ENCODE data around the gene PREP. TPM values are rescaled to one million over a fixed set of nuclear protein-coding genes. Genes with fewer than 3 reads are reported as not detected.
"Not testable (repeated sequence)": the region's sequence is repeated elsewhere in the genome, so short reads cannot be mapped to it uniquely, and the experiment has no call there.

Gene PREP
- total RNA-seq, 2 donors from 2014 or later: 48.1 to 61.0 TPM

DNA sequence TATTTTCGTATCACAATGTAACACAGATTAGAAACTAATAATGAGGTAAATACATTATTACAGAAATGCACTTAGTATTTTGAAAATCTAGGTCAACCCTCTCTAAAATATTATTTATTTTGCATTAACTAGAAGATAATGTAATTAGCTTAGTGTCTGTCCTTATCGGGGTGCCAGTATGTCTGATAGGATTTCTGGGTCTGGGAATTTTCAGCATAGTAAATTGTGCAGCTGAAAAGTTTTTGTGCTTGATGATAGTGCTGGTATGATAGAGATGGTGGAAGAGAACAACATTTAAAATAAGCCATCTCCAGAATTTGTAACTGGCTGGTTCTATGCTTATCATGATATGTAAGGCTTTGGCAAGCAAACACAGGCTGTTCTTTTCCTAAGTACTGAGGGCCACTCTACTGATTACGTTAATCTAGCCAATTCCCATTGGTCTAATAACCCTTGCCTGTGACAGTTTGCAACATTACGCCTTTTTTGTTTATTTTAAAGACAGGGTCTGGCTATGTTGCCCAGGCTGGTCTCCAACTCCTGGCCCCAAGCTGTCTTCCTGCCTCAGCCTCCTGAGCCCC lies 50.8 kb downstream of the PREP start:
- H3K36me3 Mint-ChIP-seq: peaks cover 34% of the 10 kb centered on the region
- H3K27ac Mint-ChIP-seq: no peak overlapping the region
- H3K9me3 Mint-ChIP-seq: no peaks in the 10 kb centered on the region

DNA sequence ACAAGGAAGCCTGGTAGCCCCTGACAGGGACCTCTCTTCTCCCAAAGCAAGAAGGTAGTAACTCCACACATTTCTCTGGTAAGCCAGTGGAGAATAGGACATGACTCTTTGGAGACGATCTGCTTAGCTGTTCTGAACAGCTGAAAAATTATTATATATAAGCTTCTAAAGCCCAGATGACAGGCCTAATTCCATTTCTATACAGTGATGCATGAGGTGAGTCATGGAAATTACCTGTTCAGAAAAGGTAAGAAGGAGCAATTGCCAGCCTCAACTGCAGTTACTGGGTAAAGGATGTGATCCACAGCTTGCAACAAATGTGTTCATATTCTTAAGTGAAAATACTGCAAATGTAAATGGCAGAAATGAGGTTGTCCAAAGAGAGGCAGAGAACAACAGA lies 54.0 kb downstream of the PREP start:
- Mint-ChIP-seq H3K4me1 (ENCODE audit: low read depth in 2 of 2) (peaks cover 0 to 5% of the 10 kb centered on the region in 2 donors), H3K27me3 (no peaks in the 10 kb centered on the region), H3K9me3 (no peaks in the 10 kb centered on the region), H3K27ac (no peak overlapping the region), H3K36me3 (peaks cover 22% of the 10 kb centered on the region), H3K4me3 (no peak overlapping the region)
- DNase-seq (ENCODE audit: low spot score) (no peak), ATAC-seq (no peak)

More for the DNA sequence above, 50.8 kb downstream of the PREP start:
- no peak overlapping the region for H3K4me3 Mint-ChIP-seq
- no peak for DNase-seq (ENCODE audit: low spot score)
- ATAC-seq: no peak
- H3K27me3 Mint-ChIP-seq: no peaks in the 10 kb centered on the region
- no peaks in the 10 kb centered on the region for H3K4me1 Mint-ChIP-seq (ENCODE audit: low read depth in 2 of 2)

DNA sequence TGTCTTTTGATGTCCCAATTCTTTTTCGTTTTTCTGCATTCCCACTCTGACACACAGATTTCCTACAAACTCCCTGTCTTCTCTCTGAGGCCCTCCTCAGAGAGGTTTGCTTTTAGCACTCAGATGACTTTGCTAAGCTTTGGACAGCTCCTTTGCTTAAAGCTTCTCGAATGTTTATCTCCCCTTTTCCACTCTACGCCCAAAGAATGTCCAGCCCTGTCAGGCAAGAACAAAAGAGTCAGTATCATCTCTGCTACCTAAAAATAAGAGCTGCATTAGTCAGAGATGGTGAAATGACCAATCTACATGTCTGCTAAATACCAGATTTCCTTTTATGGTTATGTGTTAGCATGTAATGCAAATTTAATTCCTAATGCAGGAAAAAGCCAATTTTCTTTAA lies 56.8 kb downstream of the PREP start:
- Mint-ChIP-seq H3K27me3 (no peaks in the 10 kb centered on the region), H3K4me3 (no peak overlapping the region), H3K9me3 (no peaks in the 10 kb centered on the region), H3K36me3 (peaks cover 32% of the 10 kb centered on the region), H3K4me1 (ENCODE audit: low read depth in 2 of 2) (peaks cover 4 to 16% of the 10 kb centered on the region in 2 donors), H3K27ac (no peak overlapping the region)
- ATAC-seq (no peak), DNase-seq (ENCODE audit: low spot score) (no peak)

DNA sequence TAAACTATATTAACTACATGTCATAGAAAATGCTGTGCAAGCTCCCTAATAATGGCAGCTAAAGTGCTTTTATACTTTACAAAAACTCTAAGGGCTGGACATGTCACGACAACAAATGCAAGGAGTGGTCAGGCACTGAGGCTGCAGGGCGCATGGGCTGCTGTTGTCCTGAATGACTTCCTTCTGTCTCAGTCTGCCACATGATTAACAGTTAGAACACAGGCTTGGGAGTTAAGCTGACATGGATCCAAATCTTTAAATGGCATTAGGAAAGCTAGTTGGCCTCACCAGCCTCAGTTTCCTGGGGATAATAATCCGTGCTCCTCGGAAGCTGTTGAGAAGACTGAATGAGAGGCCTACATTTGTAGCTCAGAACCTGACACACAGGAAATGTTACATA lies 57.4 kb downstream of the PREP start:
- no peak overlapping the region for H3K27ac Mint-ChIP-seq

DNA sequence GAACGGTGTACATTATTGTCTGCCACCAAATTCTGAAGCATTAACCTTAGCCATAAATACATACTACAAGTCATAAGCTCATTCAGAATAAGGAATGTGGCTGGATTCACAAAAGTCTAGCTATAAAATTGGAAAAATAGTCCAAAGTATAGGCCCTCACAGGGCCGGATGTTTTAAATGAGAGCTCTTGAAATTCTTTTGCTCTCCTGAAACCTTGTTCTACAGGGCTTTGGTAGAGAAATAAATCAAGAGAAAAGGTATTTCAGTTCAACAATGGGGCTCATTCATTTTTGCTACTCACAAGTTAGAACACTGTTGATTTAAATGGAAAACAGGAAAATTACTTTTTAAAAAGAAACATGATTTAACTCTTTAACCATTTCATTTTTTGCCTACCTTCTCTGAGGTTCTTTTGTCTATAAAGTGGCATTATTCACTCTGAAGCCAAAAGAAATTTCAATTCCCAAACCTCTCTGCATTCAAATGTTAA lies 58.0 kb downstream of the PREP start:
- H3K27me3 Mint-ChIP-seq: no peaks in the 10 kb centered on the region
- no peak overlapping the region for H3K4me3 Mint-ChIP-seq
- H3K27ac Mint-ChIP-seq: no peak overlapping the region
- no peaks in the 10 kb centered on the region for H3K9me3 Mint-ChIP-seq
- H3K4me1 Mint-ChIP-seq (ENCODE audit: low read depth in 2 of 2): peaks cover 10 to 25% of the 10 kb centered on the region in 2 donors
- DNase-seq (ENCODE audit: low spot score): no peak
- peaks cover 32% of the 10 kb centered on the region for H3K36me3 Mint-ChIP-seq
- no peak for ATAC-seq

More for the DNA sequence above, 57.4 kb downstream of the PREP start:
- no peak for DNase-seq (ENCODE audit: low spot score)
- Mint-ChIP-seq H3K9me3 (no peaks in the 10 kb centered on the region), H3K36me3 (peaks cover 32% of the 10 kb centered on the region), H3K27me3 (no peaks in the 10 kb centered on the region), H3K4me3 (no peak overlapping the region), H3K4me1 (ENCODE audit: low read depth in 2 of 2) (peaks cover 7 to 22% of the 10 kb centered on the region in 2 donors)
- no peak for ATAC-seq

DNA sequence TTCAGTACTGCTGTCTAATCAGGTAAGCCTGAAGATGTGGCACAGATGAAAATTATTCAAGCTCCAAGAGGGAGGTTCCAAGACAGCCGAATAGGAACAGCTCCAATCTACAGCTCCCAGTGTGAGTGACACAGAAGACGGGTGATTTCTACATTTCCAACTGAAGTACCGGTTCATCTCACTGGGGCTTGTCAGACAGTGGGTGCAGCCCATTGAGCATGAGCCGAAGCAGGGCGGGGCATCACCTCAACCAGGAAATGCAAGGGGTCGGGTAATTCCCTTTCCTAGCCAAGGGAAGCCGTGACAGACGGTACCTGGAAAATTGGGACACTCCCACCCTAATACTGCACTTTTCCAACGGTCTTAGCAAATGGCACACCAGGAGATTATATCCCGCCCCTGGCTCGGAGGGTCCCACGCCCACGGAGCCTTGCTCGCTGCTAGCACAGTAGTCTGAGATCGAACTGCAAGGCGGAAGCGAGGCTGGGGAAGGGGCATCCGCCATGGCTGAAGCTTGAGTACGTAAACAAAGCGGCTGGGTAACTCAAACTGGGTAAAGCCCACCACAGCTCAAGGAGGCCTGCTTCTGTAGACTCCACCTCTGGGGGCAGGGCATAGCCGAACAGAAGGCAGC lies 64.4 kb downstream of the PREP start:
- H3K9me3 Mint-ChIP-seq; DNase-seq (ENCODE audit: low spot score); H3K4me3 Mint-ChIP-seq; ATAC-seq; H3K27me3 Mint-ChIP-seq; H3K27ac Mint-ChIP-seq: not testable (repeated sequence)
- Mint-ChIP-seq H3K4me1 (ENCODE audit: low read depth in 2 of 2) (peaks cover 24 to 25% of the 10 kb centered on the region in 2 donors), H3K36me3 (peaks cover 24% of the 10 kb centered on the region)

DNA sequence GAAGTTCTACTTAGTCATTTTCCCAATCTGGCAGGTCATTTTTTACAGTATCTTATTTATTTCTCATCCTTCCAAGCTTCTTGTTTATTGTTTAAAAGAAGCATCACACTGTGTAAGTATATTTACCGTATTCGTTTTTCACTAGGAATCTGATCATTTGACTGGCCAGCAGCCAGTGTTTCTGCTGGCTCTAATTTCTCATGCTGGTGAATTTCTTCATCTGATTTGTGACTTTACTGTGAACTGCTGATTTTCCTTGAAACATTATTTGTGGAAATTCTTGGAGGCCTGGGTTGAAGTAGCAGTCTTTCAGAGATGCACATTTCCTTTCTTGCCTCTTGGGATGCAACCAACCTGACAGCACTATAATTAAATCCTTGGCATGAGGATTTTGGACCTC lies 65.9 kb downstream of the PREP start:
- DNase-seq (ENCODE audit: low spot score) (no peak), ATAC-seq (no peak)
- H3K9me3 Mint-ChIP-seq: no peaks in the 10 kb centered on the region
- no peak overlapping the region for H3K27ac Mint-ChIP-seq
- no peak overlapping the region for H3K4me3 Mint-ChIP-seq
- H3K36me3 Mint-ChIP-seq: peaks cover 14% of the 10 kb centered on the region
- H3K4me1 Mint-ChIP-seq (ENCODE audit: low read depth in 2 of 2): peaks cover 20 to 25% of the 10 kb centered on the region in 2 donors
- no peaks in the 10 kb centered on the region for H3K27me3 Mint-ChIP-seq

DNA sequence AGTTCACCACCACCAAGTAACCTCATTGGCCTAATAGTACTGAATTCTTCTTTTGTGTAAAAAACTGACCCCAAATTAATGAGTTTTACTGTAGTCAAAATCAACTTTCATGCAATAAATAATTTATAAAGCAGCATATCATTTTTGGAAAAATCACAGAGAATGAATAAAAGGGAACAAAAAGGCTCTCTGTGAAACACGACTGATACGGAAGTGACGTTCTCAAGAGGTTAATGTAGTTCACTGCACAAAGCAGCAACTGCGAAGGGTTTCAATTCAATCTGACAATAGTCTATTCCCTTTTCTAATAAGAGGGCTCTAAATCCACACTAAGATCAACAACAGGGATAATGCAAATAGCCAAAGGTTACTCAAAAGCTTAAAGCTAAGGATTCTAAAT lies 70.3 kb downstream of the PREP start:
- DNase-seq (ENCODE audit: low spot score): no peak
- Mint-ChIP-seq H3K4me1 (ENCODE audit: low read depth in 2 of 2) (peaks cover 11 to 16% of the 10 kb centered on the region in 2 donors), H3K36me3 (peaks cover 27% of the 10 kb centered on the region), H3K27me3 (no peaks in the 10 kb centered on the region), H3K4me3 (no peak overlapping the region), H3K9me3 (no peaks in the 10 kb centered on the region), H3K27ac (no peak overlapping the region)
- ATAC-seq: no peak

DNA sequence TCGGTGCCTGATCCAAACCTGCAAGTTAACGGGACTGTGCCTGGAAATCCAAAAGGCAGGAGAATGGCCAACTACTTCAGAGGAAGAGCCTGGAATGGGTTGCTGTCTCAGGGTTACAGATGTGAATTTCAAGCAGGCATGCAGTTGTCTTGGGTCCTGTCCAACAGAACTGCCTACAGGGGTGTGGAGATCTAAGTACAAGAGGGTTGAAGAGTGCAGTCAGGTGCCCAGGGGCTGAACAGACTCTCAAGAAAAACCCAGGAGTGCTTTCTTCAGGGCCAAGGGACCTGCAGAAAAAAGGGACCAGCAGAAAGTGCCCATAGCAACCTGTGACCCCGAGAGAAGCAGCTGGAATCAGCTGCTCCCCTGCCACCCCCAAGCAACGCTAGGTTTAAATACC lies 71.0 kb downstream of the PREP start:
- Mint-ChIP-seq H3K4me3 (no peak overlapping the region), H3K36me3 (peaks cover 27% of the 10 kb centered on the region), H3K27ac (no peak overlapping the region), H3K9me3 (no peaks in the 10 kb centered on the region), H3K4me1 (ENCODE audit: low read depth in 2 of 2) (peaks cover 11 to 18% of the 10 kb centered on the region in 2 donors), H3K27me3 (no peaks in the 10 kb centered on the region)
- DNase-seq (ENCODE audit: low spot score) (no peak), ATAC-seq (no peak)

DNA sequence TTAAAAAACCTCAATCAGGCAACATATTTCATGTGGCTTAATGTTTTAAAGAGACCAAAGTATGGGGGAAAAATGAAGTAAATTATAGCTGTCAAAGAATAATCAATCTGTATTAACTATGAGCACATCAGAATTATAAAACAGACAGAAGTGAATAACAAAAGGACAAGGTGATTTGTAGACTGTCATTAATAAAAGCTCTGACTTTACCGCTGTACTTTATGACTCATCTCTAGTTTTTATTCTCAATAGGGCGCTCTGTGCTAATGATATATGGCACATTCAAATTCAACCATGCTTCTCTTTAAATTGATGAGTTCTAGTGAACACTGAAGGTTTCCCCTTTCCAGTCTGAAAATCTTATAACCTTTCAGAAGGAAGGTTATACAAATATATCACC lies 72.0 kb downstream of the PREP start:
- no peak overlapping the region for H3K27ac Mint-ChIP-seq
- DNase-seq (ENCODE audit: low spot score) (no peak), ATAC-seq (no peak)
- H3K36me3 Mint-ChIP-seq: peaks cover 34% of the 10 kb centered on the region
- H3K4me1 Mint-ChIP-seq (ENCODE audit: low read depth in 2 of 2): peaks cover 17 to 18% of the 10 kb centered on the region in 2 donors
- H3K9me3 Mint-ChIP-seq: no peaks in the 10 kb centered on the region
- H3K4me3 Mint-ChIP-seq: no peak overlapping the region
- H3K27me3 Mint-ChIP-seq: no peaks in the 10 kb centered on the region

DNA sequence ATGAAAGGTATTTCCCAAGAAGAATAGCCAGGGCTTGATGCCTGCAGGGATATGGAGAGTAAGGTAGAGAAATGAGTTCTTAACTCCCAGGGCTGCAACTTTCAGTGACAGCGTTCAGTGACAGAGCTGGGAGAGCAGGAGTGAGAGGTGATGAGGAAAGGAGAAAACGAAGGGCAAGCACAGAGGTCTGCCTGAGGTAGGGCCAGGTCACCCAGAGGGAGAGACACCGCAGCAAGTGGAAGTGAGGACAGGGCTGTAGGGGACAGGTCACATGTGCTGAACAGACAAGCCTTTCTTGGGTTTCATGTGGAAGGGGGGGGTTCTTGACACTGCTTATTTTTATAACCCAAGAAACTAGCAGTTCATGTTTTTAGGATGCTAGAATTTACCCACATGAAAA lies 72.5 kb downstream of the PREP start:
- Mint-ChIP-seq H3K4me3 (no peak overlapping the region), H3K9me3 (no peaks in the 10 kb centered on the region), H3K27me3 (no peaks in the 10 kb centered on the region), H3K36me3 (peaks cover 34% of the 10 kb centered on the region), H3K27ac (no peak overlapping the region), H3K4me1 (ENCODE audit: low read depth in 2 of 2) (peaks cover 17 to 21% of the 10 kb centered on the region in 2 donors)
- ATAC-seq (no peak), DNase-seq (ENCODE audit: low spot score) (no peak)

DNA sequence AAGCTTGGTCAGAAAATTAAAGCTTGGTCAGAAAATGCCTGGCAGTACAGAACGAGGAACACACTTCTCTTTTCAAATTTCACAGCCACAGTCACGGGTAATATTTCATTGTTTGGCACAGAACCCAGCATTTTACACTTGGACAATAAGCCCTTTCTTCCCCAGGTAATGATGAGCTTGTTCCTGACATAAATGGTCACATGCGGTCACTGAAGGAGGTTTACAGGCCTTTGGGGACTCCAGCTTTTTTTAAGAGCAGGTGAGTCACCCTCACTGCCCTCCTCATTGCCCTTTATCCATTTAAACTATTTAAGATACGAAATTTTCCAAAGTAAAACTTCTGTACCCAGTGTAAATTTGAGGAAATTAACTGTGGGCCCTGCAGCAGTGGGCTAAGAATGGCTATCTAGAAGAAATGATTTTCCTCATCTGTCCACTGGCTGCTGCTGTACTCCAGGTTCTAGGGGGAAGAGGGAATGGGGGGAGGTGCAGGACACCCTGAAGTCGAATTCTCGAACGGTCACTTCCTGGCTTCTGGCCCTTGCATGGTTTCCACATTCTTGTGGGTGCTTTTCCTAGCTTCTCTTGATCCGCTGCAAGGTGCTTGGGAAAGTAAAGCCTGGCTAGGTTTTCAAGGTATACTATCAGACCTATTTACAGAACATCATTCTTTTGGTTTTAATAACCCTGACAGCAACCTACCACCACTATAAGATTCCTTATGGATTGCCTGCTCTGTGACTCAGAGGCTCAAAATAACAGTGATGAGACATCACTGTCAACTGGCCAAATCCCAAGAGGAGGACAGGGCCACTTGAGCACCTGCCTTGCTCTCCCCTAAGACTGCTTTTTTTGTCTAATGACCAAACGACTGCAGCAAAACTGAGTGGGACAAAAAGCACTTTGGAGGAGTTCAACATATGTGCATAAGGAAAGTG lies 75.8 kb downstream of the PREP start:
- H3K36me3 Mint-ChIP-seq: peaks cover 21% of the 10 kb centered on the region
- no peak for ATAC-seq
- no peak overlapping the region for H3K27ac Mint-ChIP-seq
- DNase-seq (ENCODE audit: low spot score): no peak
- no peaks in the 10 kb centered on the region for H3K27me3 Mint-ChIP-seq
- H3K4me1 Mint-ChIP-seq (ENCODE audit: low read depth in 2 of 2): peaks cover 14 to 17% of the 10 kb centered on the region in 2 donors
- no peaks in the 10 kb centered on the region for H3K9me3 Mint-ChIP-seq
- H3K4me3 Mint-ChIP-seq: no peak overlapping the region

DNA sequence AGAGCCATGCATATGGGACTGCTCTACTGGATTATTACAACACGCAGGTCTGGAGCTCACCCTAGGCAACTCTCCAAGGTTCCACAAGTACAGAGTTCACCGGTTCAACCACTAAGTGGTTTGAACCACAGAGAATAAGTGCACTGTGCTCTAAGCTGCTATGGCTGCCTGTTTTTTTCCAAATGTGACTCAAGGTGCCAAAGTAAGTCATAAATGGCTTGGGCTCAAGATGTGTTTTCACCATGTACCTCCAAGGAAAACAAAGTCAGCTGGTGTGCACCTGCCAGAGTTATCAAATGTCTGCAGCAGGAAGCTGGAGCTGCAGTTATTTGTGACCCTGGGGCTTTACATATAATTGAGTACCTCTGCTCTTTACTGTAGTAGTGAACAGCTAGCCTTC lies 76.7 kb downstream of the PREP start:
- no peaks in the 10 kb centered on the region for H3K27me3 Mint-ChIP-seq
- peaks cover 14% of the 10 kb centered on the region in 2 donors for H3K4me1 Mint-ChIP-seq (ENCODE audit: low read depth in 2 of 2)
- DNase-seq (ENCODE audit: low spot score) (no peak), ATAC-seq (no peak)
- H3K9me3 Mint-ChIP-seq: no peaks in the 10 kb centered on the region
- H3K4me3 Mint-ChIP-seq: no peak overlapping the region
- peaks cover 26% of the 10 kb centered on the region for H3K36me3 Mint-ChIP-seq
- H3K27ac Mint-ChIP-seq: no peak overlapping the region

All from natural killer cell treated with Interleukin-12 subunit alpha and Interleukin-12 subunit beta and Interleukin-15 and Interleukin-18, amount 100 ng/mL, for 72 hours (primary cell).